DND-41 (cell line): ENCODE measurements around the gene INPP5A.

Source experiments
- ATAC-seq: fragments of 200-7000 bp; cut with Tn5 transposase; 3 replicates; pipeline ENCODE4 v1.9.1; 2021; ENCODE audit warnings: low read depth; ENCODE audit not compliant: insufficient read depth
- DNase-seq: peaks from one replicate; pipeline ENCODE4 v3.0.0-alpha.2; 2020
- H2AFZ ChIP-seq: 2 replicates; pipeline ENCODE4 v1.6.0; 2012; ENCODE audit warnings: low read depth, low read length
- H3K27ac ChIP-seq: 2 replicates; pipeline ENCODE4 v1.5.1; 2012; ENCODE audit warnings: low read length, inconsistent platforms
- H3K27me3 ChIP-seq: fragments of 200-600 bp; sonication (generic); 2 replicates; pipeline ENCODE4 v1.6.0; 2012; ENCODE audit warnings: low read length, mild to moderate bottlenecking, inconsistent platforms; ENCODE audit not compliant: insufficient read depth, poor library complexity
- H3K36me3 ChIP-seq: 2 replicates; pipeline ENCODE4 v1.5.1; 2012; ENCODE audit warnings: low read length, inconsistent platforms; ENCODE audit not compliant: insufficient read depth
- H3K4me1 ChIP-seq: 2 replicates; pipeline ENCODE4 v1.5.1; 2012; ENCODE audit warnings: mild to moderate bottlenecking, low read length; ENCODE audit not compliant: insufficient read depth
- H3K4me2 ChIP-seq: 2 replicates; pipeline ENCODE4 v1.6.0; 2012; ENCODE audit warnings: mild to moderate bottlenecking, moderate library complexity, low read length, inconsistent platforms; ENCODE audit not compliant: insufficient read depth
- H3K4me3 ChIP-seq, 2 experiments: fragments of 200-600 bp in 1 of 2; shearing (Covaris generic) in 1 of 2; 2 replicates each; pipeline ENCODE4 v1.5.1; 2012 to 2016; ENCODE audit warnings: inconsistent platforms in 2 of 2, low read length in 2 of 2, mild to moderate bottlenecking in 2 of 2, low read depth in 1 of 2, moderate library complexity in 1 of 2
- H3K79me2 ChIP-seq: 2 replicates; pipeline ENCODE4 v1.6.0; 2012; ENCODE audit warnings: low read length, inconsistent platforms; ENCODE audit not compliant: insufficient read depth
- H3K9ac ChIP-seq: 2 replicates; pipeline ENCODE4 v1.6.0; 2012; ENCODE audit warnings: low read depth, mild to moderate bottlenecking, inconsistent platforms, low read length, moderate library complexity
- H3K9me3 ChIP-seq: 2 replicates; pipeline ENCODE4 v1.5.1; 2012; ENCODE audit warnings: low read length, moderate library complexity, mild to moderate bottlenecking, inconsistent platforms; ENCODE audit not compliant: insufficient read depth, severe bottlenecking
- H4K20me1 ChIP-seq: 2 replicates; pipeline ENCODE4 v1.6.0; 2012; ENCODE audit warnings: low read length; ENCODE audit not compliant: insufficient read depth
- CTCF ChIP-seq: IDR thresholded peaks from 2 replicates; pipeline ENCODE4 v1.5.1; 2012; ENCODE audit warnings: borderline replicate concordance, low read length, moderate library complexity, mild to moderate bottlenecking; ENCODE audit not compliant: poor library complexity, severe bottlenecking; ENCODE audit errors: extremely low read depth
- EZH2 ChIP-seq: IDR thresholded peaks from 3 replicates; pipeline ENCODE4 v1.6.1; 2012; ENCODE audit warnings: borderline replicate concordance, low read depth, mild to moderate bottlenecking, moderate library complexity, low read length, inconsistent platforms; ENCODE audit not compliant: severe bottlenecking

INPP5A gene

DNA sequence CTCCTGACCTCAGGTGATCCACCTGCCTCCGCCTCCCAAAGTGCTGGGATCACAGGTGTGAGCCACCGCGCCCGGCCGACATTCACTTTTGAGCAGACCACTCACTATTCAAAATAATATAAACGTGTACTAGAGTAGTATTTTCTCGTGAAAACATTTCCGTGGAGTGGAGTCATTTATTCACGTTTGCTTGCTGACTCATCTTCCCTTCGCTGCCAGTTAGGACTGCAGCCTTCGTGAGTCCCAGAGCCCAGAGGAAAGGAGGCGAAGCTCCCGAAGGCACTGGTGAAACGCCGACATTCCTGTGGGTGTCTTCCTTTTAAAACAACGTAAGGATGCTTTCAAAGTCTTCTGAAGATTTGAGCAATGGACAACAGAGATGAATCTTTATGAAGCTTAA is 10.9 kb upstream of the INPP5A start:
- Histone ChIP-seq H3K36me3 (no peaks in the 10 kb centered on the region), H3K27me3 (no peaks in the 10 kb centered on the region), H3K9ac (no peak overlapping the region), H4K20me1 (no peaks in the 10 kb centered on the region), H2AFZ (no peak overlapping the region), H3K4me3 (no peak overlapping the region), H3K9me3 (peaks cover 5% of the 10 kb centered on the region), H3K4me1 (no peaks in the 10 kb centered on the region), H3K79me2 (no peaks in the 10 kb centered on the region), H3K4me2 (no peak overlapping the region), H3K27ac (no peak overlapping the region)
- TF ChIP-seq EZH2 (no peak), CTCF (no peak)
- DNase-seq (no peak), ATAC-seq (no peak)

GRCh38 chr10:132527339-132528063 is 10.1 kb upstream of the INPP5A start:
- Histone ChIP-seq H3K4me2 (no peak overlapping the region), H4K20me1 (no peaks in the 10 kb centered on the region), H3K27me3 (no peaks in the 10 kb centered on the region), H3K9me3 (peaks cover 5% of the 10 kb centered on the region), H3K36me3 (no peaks in the 10 kb centered on the region), H2AFZ (no peak overlapping the region), H3K79me2 (no peaks in the 10 kb centered on the region), H3K9ac (no peak overlapping the region), H3K4me1 (no peaks in the 10 kb centered on the region), H3K27ac (no peak overlapping the region), H3K4me3 (no peak overlapping the region)
- DNase-seq (no peak), ATAC-seq (no peak)
- no peak for TF ChIP-seq CTCF
- TF ChIP-seq EZH2: no peak

DNA sequence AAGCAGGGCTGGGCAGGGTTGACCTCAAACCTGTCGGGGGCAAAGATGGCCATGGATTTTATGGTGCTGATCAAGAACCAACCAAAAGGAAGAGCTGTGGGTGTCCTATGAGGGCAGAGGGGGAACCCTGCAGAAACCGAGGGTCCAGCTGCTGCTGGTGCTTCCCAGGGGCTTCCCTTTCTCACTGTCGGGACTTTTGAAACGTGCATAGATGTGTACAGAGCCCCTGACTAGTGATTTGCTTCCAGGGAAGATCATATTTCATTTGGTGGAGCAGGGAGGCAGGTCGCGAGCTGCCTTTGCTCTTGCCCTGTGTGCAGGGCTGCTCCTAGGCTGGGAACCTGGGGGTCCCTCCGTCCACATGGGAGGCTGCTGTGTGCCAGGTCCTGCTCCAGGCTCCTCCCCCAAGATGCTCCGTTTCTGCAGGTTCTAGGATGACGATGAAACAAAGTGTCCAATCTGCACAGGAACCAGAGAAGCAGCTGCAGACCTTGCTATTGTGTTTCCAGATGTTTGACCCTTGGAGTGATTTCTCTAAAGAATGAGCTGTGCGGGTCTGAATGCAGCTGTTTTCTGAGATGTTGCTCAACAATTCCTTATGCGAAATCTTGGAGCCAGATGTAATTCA is 9.4 kb upstream of the INPP5A start:
- TF ChIP-seq EZH2: no peak
- TF ChIP-seq CTCF: no peak
- Histone ChIP-seq H3K4me3 (no peak overlapping the region), H3K36me3 (no peaks in the 10 kb centered on the region), H3K9me3 (peaks cover 5% of the 10 kb centered on the region), H3K27me3 (no peaks in the 10 kb centered on the region), H2AFZ (no peak overlapping the region), H4K20me1 (no peaks in the 10 kb centered on the region), H3K79me2 (no peaks in the 10 kb centered on the region), H3K4me2 (no peak overlapping the region), H3K27ac (no peak overlapping the region), H3K4me1 (no peaks in the 10 kb centered on the region), H3K9ac (no peak overlapping the region)
- ATAC-seq (no peak), DNase-seq (no peak)
